HCT116 (cell line): ENCODE results near the gene APOL3. TPM values are rescaled to one million over a fixed set of nuclear protein-coding genes. Genes with fewer than 3 reads are reported as not detected.

Experiments used
- ATAC-seq: fragments of 200-7000 bp; cut with Tn5 transposase; 2 replicates; pipeline ENCODE4 v1.9.1; 2020; ENCODE audit warnings: mild to moderate bottlenecking, moderate library complexity
- BruUV-seq: library from RNA; stranded (reverse); fragments of 400-500 nt; replicated peaks from 2 replicates; lab custom pipeline; 2021; lab: Mats Ljungman, UMichigan
- CTCF ChIA-PET: fragments of 300-600 bp; sonication (Branson Sonifier 250); formaldehyde crosslinking; loops from one replicate; lab custom pipeline; 2021; ENCODE audit warnings: antibody characterized with exemption; lab: Charles Lee
- POLR2A ChIA-PET: fragments of 300-600, 350-600 bp; sonication (Branson Sonifier 250); formaldehyde crosslinking; loops from one replicate; lab custom pipeline; 2021; ENCODE audit warnings: antibody characterized with exemption; lab: Charles Lee
- RAD21 ChIA-PET, 2 experiments: fragments of 300-600 bp; sonication (Branson Sonifier 250); formaldehyde crosslinking; loops; one replicate each; lab custom pipeline; 2023; ENCODE audit warnings: low total read pairs in 2 of 2; ENCODE audit not compliant: uncharacterized antibody in 2 of 2, unreplicated experiment in 2 of 2, low non-redundant PET in 1 of 2; lab: Charles Lee
- DNase-seq: peaks from one replicate; pipeline ENCODE4 v3.0.0-alpha.2; 2010; ENCODE audit warnings: low read depth, low spot score
- H2AFZ ChIP-seq: fragments of 200-600 bp; shearing (Covaris generic), sonication (generic); 2 replicates; pipeline ENCODE4 v1.6.1; 2017; ENCODE audit warnings: low read depth, mixed run types, mixed read lengths, antibody characterized with exemption, low read length; ENCODE audit not compliant: poor library complexity, severe bottlenecking
- H3K27ac ChIP-seq: 2 replicates; pipeline ENCODE4 v1.5.1; 2012; ENCODE audit warnings: low read depth, low read length
- H3K27me3 ChIP-seq: fragments of 200-600 bp; sonication (generic); 2 replicates; pipeline ENCODE4 v1.6.1; 2016; ENCODE audit warnings: mixed run types, low read length, mixed read lengths; ENCODE audit not compliant: insufficient read depth
- H3K36me3 ChIP-seq, 2 experiments: fragments of 200-500 bp in 1 of 2; fragments of 200-600 bp in 1 of 2; sonication (Bioruptor generic) in 1 of 2; sonication (generic) in 1 of 2; 2 replicates each; pipeline versions ENCODE4 v1.5.1 to v1.6.1; 2014 to 2016; ENCODE audit warnings: low read length in 2 of 2, inconsistent platforms in 1 of 2, mixed read lengths in 1 of 2, mixed run types in 1 of 2; ENCODE audit not compliant: insufficient read depth in 2 of 2, control insufficient read depth in 1 of 2
- H3K4me1 ChIP-seq, 2 experiments: fragments of 200-600 bp in 1 of 2; sonication (generic) in 1 of 2; 2 replicates each; pipeline versions ENCODE4 v1.5.1 to v1.6.1; 2012 to 2017; ENCODE audit warnings: low read length in 2 of 2, inconsistent platforms in 1 of 2, mild to moderate bottlenecking in 1 of 2, mixed read lengths in 1 of 2, mixed run types in 1 of 2, moderate library complexity in 1 of 2; ENCODE audit not compliant: insufficient read depth in 2 of 2, control insufficient read depth in 1 of 2
- H3K4me2 ChIP-seq: fragments of 200-600 bp; sonication (generic); 2 replicates; pipeline ENCODE4 v1.6.1; 2017; ENCODE audit warnings: mixed run types, low read length, mixed read lengths
- H3K4me3 ChIP-seq, 2 experiments: fragments of 200-600 bp in 1 of 2; sonication (generic) in 1 of 2; replicated peaks in 1 of 2; 2 replicates each; pipeline ENCODE4 v1.5.1; 2011 to 2016; ENCODE audit warnings: low read length in 2 of 2, control low read depth in 1 of 2, low read depth in 1 of 2, mild to moderate bottlenecking in 1 of 2, mixed read lengths in 1 of 2, mixed run types in 1 of 2
- H3K79me2 ChIP-seq: fragments of 200-600 bp; sonication (generic); 2 replicates; pipeline ENCODE4 v1.6.1; 2017; ENCODE audit warnings: mild to moderate bottlenecking, mixed run types, low read length, moderate library complexity, mixed read lengths; ENCODE audit not compliant: insufficient read depth
- H3K9ac ChIP-seq: fragments of 200-600 bp; sonication (generic); 2 replicates; pipeline ENCODE4 v1.6.1; 2016; ENCODE audit warnings: low read length, mixed read lengths
- H3K9me2 ChIP-seq: fragments of 200-600 bp; sonication (generic), shearing (Covaris generic); 2 replicates; pipeline ENCODE4 v1.6.1; 2017; ENCODE audit warnings: mixed run types, mild to moderate bottlenecking, moderate library complexity; ENCODE audit not compliant: insufficient read depth
- H3K9me3 ChIP-seq, 2 experiments: fragments of 200-500 bp in 1 of 2; fragments of 200-600 bp in 1 of 2; sonication (Bioruptor generic) in 1 of 2; sonication (generic) in 1 of 2; 2 replicates each; pipeline ENCODE4 v1.6.1; 2014 to 2017; ENCODE audit warnings: low read length in 2 of 2, mixed read lengths in 2 of 2, inconsistent platforms in 1 of 2, low read depth in 1 of 2, mild to moderate bottlenecking in 1 of 2, mixed run types in 1 of 2, moderate library complexity in 1 of 2; ENCODE audit not compliant: control insufficient read depth in 1 of 2, insufficient read depth in 1 of 2
- H4K20me1 ChIP-seq: fragments of 200-600 bp; sonication (generic), shearing (Covaris generic); 2 replicates; pipeline ENCODE4 v1.6.1; 2017; ENCODE audit warnings: mixed run types, mild to moderate bottlenecking, moderate library complexity; ENCODE audit not compliant: insufficient read depth
- EZH2phosphoT487 ChIP-seq: fragments of 200-600 bp; IDR thresholded peaks from 2 replicates; pipeline ENCODE4 v1.6.1; 2018; ENCODE audit warnings: antibody characterized with exemption, borderline replicate concordance
- FOSL1 ChIP-seq: IDR thresholded peaks from 2 replicates; pipeline ENCODE4 v1.6.1; 2012; ENCODE audit warnings: low read depth
- MAX ChIP-seq: IDR thresholded peaks from 2 replicates; pipeline ENCODE4 v1.6.1; 2012
- REST ChIP-seq: IDR thresholded peaks from 2 replicates; pipeline ENCODE4 v1.6.1; 2012; ENCODE audit warnings: low read depth
- SRF ChIP-seq: IDR thresholded peaks from 2 replicates; pipeline ENCODE4 v1.6.1; 2012; ENCODE audit warnings: low read depth
- YY1 ChIP-seq: IDR thresholded peaks from 2 replicates; pipeline ENCODE4 v1.6.1; 2011; ENCODE audit warnings: low read length, low read depth, moderate library complexity, mild to moderate bottlenecking; ENCODE audit not compliant: insufficient replicate concordance; ENCODE audit errors: extremely low read depth
- ZBTB33 ChIP-seq: IDR thresholded peaks from 2 replicates; pipeline ENCODE4 v1.6.1; 2011; ENCODE audit warnings: mild to moderate bottlenecking, low read length, moderate library complexity; ENCODE audit not compliant: insufficient replicate concordance; ENCODE audit errors: extremely low read depth
- ZNF274 ChIP-seq: fragments of 200-500 bp; sonication (Bioruptor generic); IDR thresholded peaks from 2 replicates; pipeline ENCODE4 v1.6.1; 2014; ENCODE audit warnings: mild to moderate bottlenecking, low read depth, low read length, inconsistent platforms
- intact Hi-C: fragments of 100-400 bp; cut with micrococcal nuclease; formaldehyde crosslinking; loops from 2 replicates; pipeline ENCODE4 v1.10.0; 2022
- total RNA-seq: library from RNA; stranded (reverse); gene quantifications from one replicate; pipeline ENCODE4 v1.2.1, GENCODE V29; 2021; ENCODE audit not compliant: unreplicated experiment

The APOL3 gene
- total RNA-seq, 1 experiment from 2014 or later, result 0.49 TPM

- TF ChIP-seq ZBTB33 (no peak), FOSL1 (no peak), MAX (no peak), REST (no peak), ZNF274 (no peak), EZH2phosphoT487 (no peak)
Measured at GRCh38 chr22:36151006-36151595, 9.5 kb downstream of the APOL3 start (continued).

- Histone ChIP-seq H3K79me2 (no peaks in the 10 kb centered on the region), H3K4me2 (no peak overlapping the region), H3K27ac (no peak overlapping the region), H2AFZ (no peak overlapping the region), H4K20me1 (no peaks in the 10 kb centered on the region), H3K36me3 (no peaks in the 10 kb centered on the region), H3K4me1 (no peaks in the 10 kb centered on the region), H3K9ac (no peak overlapping the region), H3K9me2 (no peaks in the 10 kb centered on the region), H3K9me3 (no peaks in the 10 kb centered on the region), H3K4me3 (no peak overlapping the region), H3K27me3 (no peaks in the 10 kb centered on the region)
- ChIA-PET RAD21 (no interaction called here), CTCF (no interaction called here), POLR2A (no interaction called here)
- intact Hi-C loops, result loop anchor here (5.0 to 10.0 kb wide), 2 partner anchors 75 to 128 kb away; no protein-coding TSS in a partner anchor
- no TSS peak for BruUV-seq
- ATAC-seq, result no peak
- no peak for TF ChIP-seq YY1
- TF ChIP-seq MAX, result no peak
- no peak for TF ChIP-seq EZH2phosphoT487
- TF ChIP-seq SRF, result no peak
- DNase-seq, result no peak
Measured at GRCh38 chr22:36149441-36149840, 11.1 kb downstream of the APOL3 start.
